Fibroblast of the aortic adventitia (primary cell): ENCODE results near the gene MCM6. TPM values are rescaled to one million over a fixed set of nuclear protein-coding genes. Genes with fewer than 3 reads are reported as not detected.
A peak's percentile ranks its signal among the peaks of the same experiment; 100 is the strongest.

Experiments used
- DNase-seq: peaks from one replicate; pipeline ENCODE4 v3.0.0-alpha.2; 2010; ENCODE audit warnings: low read depth
- H3K4me3 ChIP-seq: 2 replicates; pipeline ENCODE4 v1.5.1; 2011; ENCODE audit warnings: low read depth, mild to moderate bottlenecking, control low read depth, low read length, moderate library complexity
- total RNA-seq: library from RNA; depleted of rRNA; stranded (reverse); fragments of >200 nt; gene quantifications from 2 replicates; pipeline ENCODE4 v1.2.3, GENCODE V29; 2012; ENCODE audit warnings: low replicate concordance
- TF ChIP-seq, protein P1 (sequence below): IDR thresholded peaks from 2 replicates; pipeline ENCODE4 v1.5.1; 2011; ENCODE audit warnings: mild to moderate bottlenecking, low read length, control low read depth, inconsistent platforms; ENCODE audit not compliant: insufficient read depth

MCM6 gene
- total RNA-seq, 1 donor: 39.1 TPM

DNA sequence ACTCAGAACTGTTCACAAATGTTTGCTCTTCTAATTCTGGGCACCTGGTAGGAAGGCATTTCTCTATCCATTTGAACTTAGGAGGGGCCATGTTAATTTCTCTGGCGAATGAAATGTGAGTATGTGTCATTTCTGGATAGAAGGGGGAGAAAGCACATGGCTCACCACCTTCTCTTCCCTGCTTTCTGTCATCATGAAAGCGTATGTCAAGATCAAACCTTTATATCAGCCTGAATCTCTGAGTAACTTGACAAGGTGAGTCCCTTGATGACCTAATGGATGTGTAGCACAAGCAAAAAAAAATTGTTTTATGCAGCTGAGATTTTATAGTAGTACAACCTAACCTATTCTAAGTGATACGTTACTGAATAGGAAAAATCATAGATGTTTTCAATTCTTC lies 27.2 kb downstream of the MCM6 start:
- DNase-seq: no peak
- no peak overlapping the region for H3K4me3 ChIP-seq
- TF ChIP-seq, protein P1, sequence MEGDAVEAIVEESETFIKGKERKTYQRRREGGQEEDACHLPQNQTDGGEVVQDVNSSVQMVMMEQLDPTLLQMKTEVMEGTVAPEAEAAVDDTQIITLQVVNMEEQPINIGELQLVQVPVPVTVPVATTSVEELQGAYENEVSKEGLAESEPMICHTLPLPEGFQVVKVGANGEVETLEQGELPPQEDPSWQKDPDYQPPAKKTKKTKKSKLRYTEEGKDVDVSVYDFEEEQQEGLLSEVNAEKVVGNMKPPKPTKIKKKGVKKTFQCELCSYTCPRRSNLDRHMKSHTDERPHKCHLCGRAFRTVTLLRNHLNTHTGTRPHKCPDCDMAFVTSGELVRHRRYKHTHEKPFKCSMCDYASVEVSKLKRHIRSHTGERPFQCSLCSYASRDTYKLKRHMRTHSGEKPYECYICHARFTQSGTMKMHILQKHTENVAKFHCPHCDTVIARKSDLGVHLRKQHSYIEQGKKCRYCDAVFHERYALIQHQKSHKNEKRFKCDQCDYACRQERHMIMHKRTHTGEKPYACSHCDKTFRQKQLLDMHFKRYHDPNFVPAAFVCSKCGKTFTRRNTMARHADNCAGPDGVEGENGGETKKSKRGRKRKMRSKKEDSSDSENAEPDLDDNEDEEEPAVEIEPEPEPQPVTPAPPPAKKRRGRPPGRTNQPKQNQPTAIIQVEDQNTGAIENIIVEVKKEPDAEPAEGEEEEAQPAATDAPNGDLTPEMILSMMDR: no peak

DNA sequence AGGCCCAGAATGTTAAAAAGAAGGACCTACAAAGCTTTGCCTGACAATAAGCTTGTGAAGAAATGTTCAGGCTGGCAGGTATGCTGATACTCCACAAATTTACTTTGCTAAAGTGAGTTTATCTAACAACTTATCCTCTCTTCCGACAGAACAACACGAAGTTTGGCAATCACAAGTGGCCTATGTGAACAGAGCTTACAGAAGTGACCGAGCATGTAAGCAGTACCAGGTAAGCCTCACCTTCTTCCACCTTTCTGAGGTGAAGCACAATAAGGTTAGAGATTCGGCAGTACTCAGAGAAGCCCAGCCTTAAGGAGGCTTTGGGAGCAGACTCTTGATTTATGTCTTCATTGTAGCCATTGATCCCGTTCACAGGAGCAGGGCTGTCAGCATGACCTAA lies 30.2 kb downstream of the MCM6 start:
- no peak overlapping the region for H3K4me3 ChIP-seq
- TF ChIP-seq, protein P1: no peak

DNA sequence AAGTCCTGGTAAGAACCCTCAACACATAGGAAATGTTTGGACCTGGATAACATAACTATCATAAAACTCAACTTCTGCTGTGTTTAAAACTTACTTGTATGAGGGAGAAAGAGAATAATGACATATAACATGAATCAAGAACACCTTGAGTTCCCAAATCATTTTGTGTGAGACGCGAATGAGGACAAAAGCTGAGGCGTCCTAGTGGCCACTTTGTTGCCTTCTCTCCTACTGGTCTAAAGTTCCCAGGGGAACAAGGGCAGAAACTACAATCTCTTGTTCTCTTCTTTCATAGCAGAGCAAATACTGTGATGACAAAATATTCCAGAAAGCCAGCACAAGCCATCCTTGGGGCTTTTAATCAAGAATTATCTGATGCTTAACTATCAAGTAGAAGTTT lies 31.0 kb downstream of the MCM6 start:
- DNase-seq: no peak
- no peak overlapping the region for H3K4me3 ChIP-seq
- TF ChIP-seq, protein P1: no peak

More for the DNA sequence above, 30.2 kb downstream of the MCM6 start:
- no peak for DNase-seq

DNA sequence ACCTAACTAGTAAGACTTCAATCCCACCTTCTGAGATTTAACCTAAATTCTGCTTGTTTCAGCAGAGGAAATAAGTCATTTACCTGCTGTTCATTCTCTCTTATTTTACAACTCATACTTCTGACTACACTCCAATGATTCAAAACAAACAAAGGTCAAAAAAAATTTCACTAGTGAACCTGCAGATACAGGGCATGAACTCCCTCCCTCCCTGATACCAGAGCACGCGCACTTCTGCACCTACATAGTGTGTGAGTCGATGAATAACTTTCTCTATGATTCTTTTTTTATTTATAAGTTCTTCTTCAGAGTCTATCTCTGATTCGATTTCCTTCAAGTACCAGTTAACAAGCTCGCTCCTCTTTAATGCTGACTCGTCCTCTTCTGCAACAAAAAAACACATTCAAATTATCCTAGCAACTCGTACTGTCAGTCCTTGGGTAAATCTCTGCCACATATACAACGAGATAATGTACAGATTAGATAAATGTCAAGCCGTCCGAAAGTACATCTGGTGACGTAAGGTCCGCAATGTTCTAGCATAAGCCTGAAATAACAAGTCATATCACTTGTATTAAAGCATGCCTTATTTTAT lies 31.8 kb downstream of the MCM6 start:
- TF ChIP-seq, protein P1: no peak
- H3K4me3 ChIP-seq: no peak overlapping the region
- no peak for DNase-seq

DNA sequence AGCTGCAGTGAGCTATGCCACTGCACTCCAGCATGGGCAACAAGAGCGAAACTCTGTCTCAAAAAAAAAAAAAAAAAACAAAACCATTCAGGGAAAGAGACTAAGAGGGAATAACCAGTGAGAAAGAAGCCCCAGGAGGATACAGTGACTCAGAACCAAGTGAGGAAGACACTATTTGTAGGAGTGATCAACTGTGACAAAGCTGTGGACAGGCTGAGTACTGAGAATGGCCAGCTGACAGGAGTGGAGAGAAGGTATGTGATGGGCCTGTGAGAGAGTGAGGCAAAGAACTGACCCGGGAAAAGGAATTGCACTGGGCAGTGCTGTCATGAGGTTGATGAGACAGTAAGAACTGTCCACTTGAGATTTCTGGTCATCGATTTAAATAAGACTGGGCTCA lies 32.6 kb downstream of the MCM6 start:
- no peak for DNase-seq

DNA sequence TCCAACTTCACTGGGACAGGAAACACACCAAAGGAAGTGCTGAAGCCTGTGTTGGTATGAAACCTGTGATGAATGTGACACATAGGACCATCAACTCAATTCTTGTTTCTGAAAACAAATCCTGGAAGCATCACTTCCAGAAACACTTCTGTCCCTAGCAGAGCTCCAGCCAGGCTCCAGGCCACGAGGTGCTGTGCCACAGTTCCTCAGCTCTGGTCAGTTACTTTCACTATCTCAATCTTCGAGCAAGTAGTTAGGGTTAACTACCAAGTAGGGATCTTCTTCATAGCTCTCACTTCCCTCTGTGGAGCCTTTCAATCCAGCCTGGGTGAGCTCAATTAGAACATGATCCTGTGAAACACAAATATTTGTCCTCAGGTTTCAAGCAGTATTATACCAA lies 35.6 kb downstream of the MCM6 start:
- H3K4me3 ChIP-seq: peak overlapping the region; percentile 31
- peak; percentile 50 for DNase-seq
- TF ChIP-seq, protein P1: no peak

More for the DNA sequence above, 32.6 kb downstream of the MCM6 start:
- TF ChIP-seq, protein P1: no peak
- H3K4me3 ChIP-seq: no peak overlapping the region

DNA sequence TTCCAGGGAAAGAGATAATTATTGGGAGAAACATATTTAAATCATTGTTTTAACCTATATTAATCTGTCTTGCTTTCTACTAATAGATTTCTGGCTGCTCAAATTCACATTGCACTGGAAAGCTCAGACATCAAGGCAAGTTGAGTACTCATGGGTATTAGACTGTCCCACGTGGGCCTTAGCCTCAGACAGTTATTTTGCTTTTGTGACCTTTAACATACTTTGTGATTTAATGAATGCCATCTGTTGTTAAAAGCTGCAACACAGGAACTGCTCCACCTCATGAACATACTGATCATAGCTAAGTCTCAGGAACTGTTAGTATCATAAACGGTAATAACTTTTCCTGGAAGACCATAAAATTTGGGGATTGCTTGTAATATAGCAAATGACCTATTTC lies 36.5 kb downstream of the MCM6 start:
- TF ChIP-seq, protein P1: no peak
- peak; percentile 93 for DNase-seq
- H3K4me3 ChIP-seq: no peak overlapping the region
